PFSK-1 (cell line): ENCODE data around the gene SYNE1.

ENCODE experiments used
- FOXP2 ChIP-seq: optimal IDR thresholded peaks from 2 replicates; pipeline ENCODE3; 2011; ENCODE audit warnings: borderline replicate concordance, control low read depth, inconsistent platforms; ENCODE audit not compliant: insufficient read depth; ENCODE audit errors: extremely low read length, extremely low read depth
- POLR2AphosphoS5 ChIP-seq: IDR thresholded peaks from 2 replicates; pipeline ENCODE4 v1.6.1; 2012; ENCODE audit warnings: low read depth, mild to moderate bottlenecking, control low read depth, low read length, moderate library complexity
- REST ChIP-seq, 2 experiments: IDR thresholded peaks; 2 replicates each; pipeline versions ENCODE4 v1.6.1 to v1.8.0; 2011 to 2012; ENCODE audit warnings: low read depth in 2 of 2, low read length in 2 of 2, control low read depth in 1 of 2, inconsistent platforms in 1 of 2, mild to moderate bottlenecking in 1 of 2, moderate library complexity in 1 of 2; ENCODE audit not compliant: insufficient read depth in 1 of 2
- SIN3A ChIP-seq: IDR thresholded peaks from 2 replicates; pipeline ENCODE4 v1.6.1; 2012; ENCODE audit warnings: mild to moderate bottlenecking, low read length, moderate library complexity, borderline replicate concordance; ENCODE audit not compliant: insufficient read depth
- TAF1 ChIP-seq: IDR thresholded peaks from 2 replicates; pipeline ENCODE4 v1.6.1; 2012; ENCODE audit warnings: low read length, control low read depth, borderline replicate concordance; ENCODE audit not compliant: insufficient read depth

The SYNE1 gene

GRCh38 chr6:152124429-152125074 lies 512.6 kb downstream of the SYNE1 start:
- TF ChIP-seq REST (IDR thresholded peaks at IDR 0.05; ENCODE audit: insufficient read depth in 1 of 2, low read depth in 2 of 2, low read length in 2 of 2) (no peak), POLR2AphosphoS5 (no peak), TAF1 (no peak), SIN3A (no peak), FOXP2 (no peak)

GRCh38 chr6:152123076-152123475 lies 514.1 kb downstream of the SYNE1 start:
- TF ChIP-seq POLR2AphosphoS5 (no peak), REST (IDR thresholded peaks at IDR 0.05; ENCODE audit: insufficient read depth in 1 of 2, low read depth in 2 of 2, low read length in 2 of 2) (no peak), TAF1 (no peak), FOXP2 (no peak), SIN3A (no peak)

- TF ChIP-seq TAF1: no peak
- TF ChIP-seq POLR2AphosphoS5: no peak
- TF ChIP-seq FOXP2: no peak
- no peak for TF ChIP-seq SIN3A
- no peak for TF ChIP-seq REST (IDR thresholded peaks at IDR 0.05; ENCODE audit: insufficient read depth in 1 of 2, low read depth in 2 of 2, low read length in 2 of 2)
These were observed 514.7 kb downstream of the SYNE1 start for GRCh38 chr6:152122434-152122833.

- TF ChIP-seq SIN3A (no peak), TAF1 (no peak), REST (IDR thresholded peaks at IDR 0.05; ENCODE audit: insufficient read depth in 1 of 2, low read depth in 2 of 2, low read length in 2 of 2) (no peak), POLR2AphosphoS5 (no peak), FOXP2 (no peak)
These were observed 515.3 kb downstream of the SYNE1 start for GRCh38 chr6:152121910-152122309.

GRCh38 chr6:152119831-152120230 lies 517.3 kb downstream of the SYNE1 start:
- TF ChIP-seq POLR2AphosphoS5: no peak
- TF ChIP-seq REST (IDR thresholded peaks at IDR 0.05; ENCODE audit: insufficient read depth in 1 of 2, low read depth in 2 of 2, low read length in 2 of 2): no peak
- TF ChIP-seq SIN3A: no peak
- TF ChIP-seq FOXP2: no peak
- TF ChIP-seq TAF1: no peak
